GM21447 (cell line): Measurements from ENCODE around the gene OSR1.

ENCODE experiments used
- ATAC-seq: cut with Tn5 transposase; IDR thresholded peaks from one replicate; pipeline ENCODE4 v1.9.1; 2021; ENCODE audit not compliant: unreplicated experiment

The OSR1 gene

DNA sequence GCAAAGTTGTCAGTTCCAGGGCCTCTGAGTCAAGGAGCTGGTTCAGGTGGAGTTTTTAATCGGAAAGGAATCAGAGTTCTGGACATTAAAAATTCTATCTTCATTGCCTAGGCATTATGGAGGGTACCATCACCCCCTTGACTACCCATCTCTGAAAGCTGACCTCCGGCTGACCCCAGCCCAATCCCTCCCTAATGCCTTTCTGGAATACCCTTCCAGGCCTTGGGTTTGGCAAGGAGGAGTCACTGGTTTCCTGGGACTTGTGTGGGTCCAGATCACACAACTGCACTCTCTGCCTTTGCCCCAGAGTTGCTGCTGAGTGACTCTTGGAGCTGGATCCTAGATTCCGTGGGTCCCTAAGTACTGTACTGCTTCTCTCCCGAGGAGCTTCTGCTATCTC is 1.0 kb upstream of the OSR1 start:
- ATAC-seq = no peak

DNA sequence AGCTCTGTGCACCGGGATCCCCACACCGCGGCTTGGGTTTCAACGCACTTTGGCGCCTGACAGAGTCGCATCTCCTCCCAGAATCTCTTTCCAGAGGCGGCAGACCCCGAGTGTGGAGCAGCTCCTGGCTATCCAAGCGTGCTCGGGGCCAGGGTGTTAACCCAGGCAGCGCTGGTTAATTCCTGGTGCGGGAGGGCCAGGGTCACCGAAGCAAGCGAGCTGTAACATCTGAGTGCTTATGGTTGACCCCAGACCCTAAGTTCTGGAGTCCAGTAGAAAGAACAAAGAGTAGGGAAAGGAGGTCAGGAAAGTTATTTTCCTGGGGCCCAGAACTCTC is 566 bp upstream of the OSR1 start:
- no peak for ATAC-seq

DNA sequence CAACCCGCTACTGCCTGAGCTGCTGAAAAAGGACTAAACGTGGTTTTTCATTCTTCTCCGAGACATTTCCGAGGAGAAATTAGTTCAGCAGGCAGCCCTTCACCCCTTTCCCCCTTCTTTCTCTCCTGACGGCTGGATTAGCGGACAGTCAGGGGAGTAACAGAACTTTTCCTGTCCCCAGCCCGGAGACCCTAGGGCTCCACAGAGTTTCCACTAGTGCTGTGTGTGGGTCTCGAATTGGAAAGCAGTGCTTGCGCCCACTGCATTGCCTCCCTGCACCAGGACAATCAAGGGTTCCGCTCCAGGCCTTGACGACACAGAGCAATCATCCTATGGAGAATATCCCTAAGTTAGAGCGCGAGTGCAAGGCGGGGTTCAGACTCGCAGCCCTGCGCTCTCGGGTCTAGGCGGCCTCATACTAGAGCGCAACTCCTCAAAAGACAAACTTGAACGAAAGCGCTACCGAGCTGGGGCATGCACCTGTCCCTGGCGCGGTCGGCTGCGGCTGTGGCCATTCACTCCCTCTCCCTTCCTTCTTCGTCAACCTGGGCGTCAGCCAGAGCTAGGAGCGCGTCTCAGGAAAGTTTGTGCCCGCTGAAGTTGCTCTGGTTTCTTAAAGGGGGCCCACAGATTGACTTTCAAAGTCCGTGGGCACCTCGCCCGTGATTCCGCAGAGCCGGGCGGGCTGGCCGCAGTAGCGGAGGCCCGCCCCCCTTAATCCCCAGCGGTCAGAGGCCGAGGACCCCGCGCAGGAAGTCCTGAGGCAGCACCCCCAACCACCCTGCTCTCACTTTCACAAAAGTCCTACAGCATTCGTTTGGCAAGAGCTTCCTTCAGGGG is 801 bp downstream of the OSR1 start:
- ATAC-seq = no peak

DNA sequence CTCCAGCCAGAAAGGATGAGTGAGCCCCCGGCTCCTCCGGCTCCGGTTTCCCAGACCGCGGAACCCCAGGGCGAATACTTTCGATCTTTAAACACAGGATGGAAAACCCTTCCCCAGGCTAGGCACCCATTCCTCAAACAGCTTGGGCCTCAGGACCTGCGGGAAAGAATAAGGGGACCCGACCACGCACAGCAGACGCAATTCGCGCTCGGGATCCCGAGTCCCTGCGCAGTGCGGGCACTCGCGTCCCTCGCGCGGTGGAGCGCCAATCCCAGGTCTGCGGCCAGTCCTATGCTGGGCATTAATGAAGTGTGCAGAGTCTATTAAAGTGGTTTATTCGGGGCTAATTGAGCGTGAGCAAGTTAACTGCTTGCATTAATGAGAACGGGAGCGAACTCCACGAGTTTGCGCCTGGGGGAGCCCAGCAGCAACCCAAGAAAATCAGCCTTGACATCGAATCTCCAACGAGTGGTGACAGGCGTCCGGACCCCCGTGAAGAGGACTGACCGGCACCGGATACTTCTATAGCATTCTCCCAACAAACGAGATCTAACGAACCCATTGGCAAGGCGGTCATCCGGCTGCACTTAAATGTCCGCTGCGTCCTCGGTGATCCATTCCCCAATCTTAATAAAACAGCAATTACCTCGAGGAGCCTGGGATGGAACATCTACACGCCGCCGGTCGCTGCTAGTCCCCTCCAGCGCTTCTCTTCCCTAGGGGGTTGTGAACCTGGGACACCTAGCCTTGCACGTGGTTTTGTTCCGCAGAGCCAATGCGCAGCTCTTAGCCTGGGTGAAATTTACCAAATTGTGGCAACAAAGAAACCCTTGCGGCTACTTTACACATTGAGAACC is 1.6 kb downstream of the OSR1 start:
- ATAC-seq = no peak

DNA sequence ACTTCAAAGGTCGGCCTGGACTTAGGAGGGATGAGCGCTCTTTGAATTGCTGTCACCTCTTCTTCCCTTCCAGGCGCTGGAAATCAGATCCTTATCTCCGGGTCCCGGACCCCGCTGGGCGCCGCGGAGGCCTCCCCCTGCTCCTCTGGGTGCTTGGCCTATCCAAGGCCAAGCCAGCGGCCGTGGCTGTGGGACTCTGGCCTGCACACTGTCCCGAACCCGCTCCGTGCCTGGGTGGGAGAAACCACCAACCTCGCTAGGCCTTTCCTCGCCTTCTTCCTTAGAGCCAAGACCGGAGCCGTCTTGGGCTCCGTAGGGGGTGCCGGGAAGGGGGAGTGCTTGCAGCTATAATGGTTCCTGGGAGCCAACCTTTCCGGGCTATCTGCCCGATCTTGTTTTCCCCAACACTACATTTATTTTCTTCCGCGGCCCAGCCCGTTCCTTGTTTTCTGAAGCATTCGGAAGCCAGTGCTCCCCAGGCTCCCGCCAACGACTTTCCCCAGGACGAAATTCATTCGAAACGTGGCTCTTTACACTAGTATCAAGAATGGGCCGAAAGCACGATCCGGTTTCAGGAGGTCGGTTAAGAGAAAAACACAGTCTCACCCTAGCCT is 2.4 kb downstream of the OSR1 start:
- ATAC-seq = no peak

DNA sequence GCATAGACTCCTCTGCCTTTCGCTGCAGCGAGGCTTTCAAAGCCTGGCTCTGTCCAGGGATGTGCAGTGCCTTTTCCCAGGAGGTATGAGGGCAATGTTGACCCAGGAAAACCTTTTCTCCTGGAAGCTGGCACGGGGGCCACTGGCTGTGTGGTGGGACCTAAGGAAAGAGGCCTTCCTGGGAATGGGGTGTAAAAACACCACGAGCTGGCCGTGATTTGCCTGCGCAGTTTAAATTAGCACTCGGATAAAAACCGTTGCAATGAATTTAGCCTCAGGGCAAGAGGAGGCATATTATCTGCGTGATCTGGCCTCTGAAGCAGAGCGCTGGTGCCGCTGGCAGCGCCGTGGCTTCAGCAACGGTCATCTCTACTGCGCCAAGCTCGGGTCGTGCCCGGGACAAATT is 3.0 kb downstream of the OSR1 start:
- ATAC-seq = no peak

DNA sequence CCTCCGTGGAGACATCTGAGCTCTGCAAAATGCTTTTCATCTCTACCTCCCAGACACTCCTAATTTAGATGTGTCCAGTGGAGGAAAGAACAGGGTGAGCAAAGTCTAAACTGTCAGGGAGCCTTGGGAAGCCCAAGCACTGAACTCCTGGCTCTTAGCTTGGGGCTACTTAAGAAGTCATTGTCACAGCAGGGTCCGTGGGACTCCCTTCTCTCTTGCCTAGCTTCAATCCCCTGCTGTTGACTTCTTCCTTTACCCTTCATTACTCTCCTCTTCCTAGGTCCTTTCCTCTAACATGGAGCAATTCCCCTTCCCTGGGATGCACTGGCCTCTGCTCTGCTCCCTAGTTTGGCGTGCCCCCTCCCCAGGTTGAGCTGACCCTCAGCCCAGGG is 3.4 kb downstream of the OSR1 start:
- no peak for ATAC-seq

DNA sequence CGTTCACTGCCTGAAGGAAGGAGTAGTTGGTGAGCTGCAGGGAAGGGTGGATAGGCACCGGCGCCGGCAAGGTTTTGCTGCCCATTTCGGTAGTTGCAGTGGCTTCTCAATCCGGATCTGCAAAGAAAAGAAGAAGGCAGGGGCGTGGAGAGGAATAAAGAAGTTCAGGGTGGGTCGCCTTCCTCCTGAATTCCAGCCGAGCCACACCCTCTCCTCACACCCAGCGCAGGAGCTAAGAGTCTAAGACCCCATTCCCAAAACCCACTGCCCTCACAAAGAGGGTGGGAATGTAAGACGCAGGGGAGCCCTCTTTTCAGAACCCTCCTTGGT is 4.7 kb downstream of the OSR1 start:
- ATAC-seq = no peak

DNA sequence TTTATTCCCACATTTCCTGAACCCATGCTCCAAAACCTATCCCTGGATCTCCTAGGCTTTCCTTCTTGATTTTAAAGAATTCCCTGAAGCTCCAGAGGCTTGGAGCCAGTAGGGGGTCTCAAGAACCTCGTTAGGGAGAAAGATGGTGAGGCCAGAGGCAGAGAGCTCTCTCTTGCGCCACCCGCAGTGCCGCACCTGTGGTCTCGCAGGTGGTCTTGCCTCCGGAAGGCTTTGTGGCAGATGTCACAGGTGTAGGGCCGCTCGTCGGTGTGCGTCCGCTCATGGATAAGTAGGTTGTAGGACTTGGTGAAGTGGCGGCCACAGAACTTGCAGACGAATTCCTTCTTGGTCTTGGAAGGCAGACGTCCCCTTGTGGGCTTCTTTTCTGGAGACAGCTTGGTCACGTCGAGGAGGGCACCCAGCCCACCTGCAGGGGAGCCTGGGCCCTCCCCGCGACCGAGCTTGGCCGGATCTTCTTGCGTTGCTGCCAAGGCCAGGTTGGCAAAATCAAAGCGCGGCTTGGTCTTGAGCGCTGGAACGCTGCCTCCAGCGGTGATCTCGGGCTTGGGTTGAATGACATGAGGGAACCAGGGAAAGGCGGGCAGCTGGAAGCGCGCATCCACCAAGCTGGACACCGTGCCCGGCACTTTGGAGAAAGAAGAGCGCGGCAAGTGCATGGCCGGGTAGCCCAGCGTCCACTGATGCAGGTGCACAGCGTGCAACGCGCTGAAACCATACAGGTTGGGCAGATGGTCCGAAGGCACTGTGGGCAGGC is 5.3 kb downstream of the OSR1 start:
- no peak for ATAC-seq

DNA sequence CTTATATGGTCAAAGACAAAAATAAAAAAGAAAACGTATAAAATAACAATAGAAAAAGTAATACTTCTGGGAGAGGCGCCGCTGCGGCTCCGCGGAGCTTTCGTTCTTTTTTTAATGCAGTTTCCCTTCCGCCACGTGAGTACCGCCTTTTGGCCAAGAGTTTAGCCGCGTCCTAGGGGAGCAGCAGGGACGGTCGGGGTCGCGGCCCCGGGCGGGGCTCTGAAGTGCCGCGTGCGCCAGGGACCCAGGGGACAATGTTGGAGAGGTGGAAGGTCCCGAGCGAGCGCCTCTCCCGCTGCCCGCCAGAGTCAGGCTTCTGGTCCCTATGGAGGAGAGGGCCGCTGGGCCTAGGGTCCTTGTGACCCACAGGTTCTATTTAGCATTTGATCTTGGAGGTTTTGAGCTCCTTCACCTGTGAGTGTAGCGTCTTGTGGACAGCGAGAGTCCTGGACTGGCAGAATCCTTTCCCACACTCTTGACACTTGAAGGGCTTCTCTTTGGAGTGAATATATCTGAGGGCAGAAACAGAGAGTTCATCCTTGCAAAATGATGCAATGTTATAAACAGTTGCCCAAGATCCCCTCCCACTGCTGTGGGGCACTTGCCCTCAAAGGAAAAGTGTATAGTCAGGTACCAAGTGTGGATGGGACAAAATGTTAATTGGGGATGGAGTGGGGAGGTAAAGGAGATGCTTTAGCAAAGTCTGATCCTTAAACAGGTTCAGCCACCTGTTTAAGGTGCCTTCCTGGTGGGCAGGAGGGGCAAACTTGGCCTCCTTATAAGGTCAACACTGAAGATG is 6.3 kb downstream of the OSR1 start:
- ATAC-seq = no peak

DNA sequence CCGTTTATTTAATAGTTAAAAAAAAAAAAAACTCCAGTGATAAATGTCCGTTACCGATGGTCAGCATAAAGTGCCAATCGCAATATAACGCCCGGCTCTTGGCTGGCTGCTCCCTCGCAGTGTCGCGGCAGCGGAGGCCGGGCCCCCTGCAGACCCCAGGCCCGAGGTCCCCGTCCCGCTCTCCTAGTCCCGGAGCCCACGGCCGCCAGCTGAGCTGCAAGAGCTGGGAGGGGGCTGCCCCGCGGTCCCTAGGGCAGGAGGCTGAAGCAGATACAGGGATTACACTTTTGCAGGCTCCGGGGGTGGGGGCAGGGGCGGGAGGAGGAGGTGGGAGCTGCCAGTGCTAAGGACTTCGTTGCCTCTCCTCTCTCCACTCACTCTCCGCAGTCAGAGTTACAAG is 6.9 kb downstream of the OSR1 start:
- no peak for ATAC-seq

DNA sequence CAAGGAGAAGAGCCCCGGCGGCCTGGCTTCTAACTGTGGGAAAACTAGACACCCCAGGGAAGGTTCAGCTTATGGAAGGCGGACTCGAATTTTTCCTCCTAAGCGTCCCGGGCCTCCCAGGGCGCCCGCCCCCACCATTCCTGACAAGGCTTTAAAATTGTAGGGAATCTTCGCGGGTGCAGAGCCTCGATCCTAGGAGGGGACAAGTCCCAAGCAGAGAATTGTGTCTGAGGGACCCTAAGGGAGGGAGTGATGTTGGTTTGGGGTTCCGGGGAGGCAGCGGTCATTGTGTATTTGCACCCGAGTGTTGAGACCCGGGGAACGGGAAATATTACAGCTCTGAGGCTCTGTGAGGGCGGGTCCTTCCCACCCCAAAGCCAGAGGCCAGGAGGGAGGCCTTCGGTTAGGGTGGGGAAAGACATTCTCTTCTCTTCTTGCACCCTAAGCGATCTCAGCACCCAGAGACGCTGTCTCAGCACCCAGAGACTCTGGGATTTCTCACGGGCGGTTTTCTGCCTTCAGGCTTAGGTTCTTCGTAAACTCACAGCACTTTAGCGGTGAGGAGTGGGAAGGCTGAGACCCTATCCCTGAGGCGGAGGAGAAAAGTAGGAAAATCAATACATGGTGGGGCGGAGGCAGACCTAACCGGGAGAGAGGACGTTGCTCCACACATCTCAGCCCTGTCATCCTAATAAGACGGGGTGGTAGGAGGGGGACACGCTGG is 7.6 kb downstream of the OSR1 start:
- no peak for ATAC-seq

DNA sequence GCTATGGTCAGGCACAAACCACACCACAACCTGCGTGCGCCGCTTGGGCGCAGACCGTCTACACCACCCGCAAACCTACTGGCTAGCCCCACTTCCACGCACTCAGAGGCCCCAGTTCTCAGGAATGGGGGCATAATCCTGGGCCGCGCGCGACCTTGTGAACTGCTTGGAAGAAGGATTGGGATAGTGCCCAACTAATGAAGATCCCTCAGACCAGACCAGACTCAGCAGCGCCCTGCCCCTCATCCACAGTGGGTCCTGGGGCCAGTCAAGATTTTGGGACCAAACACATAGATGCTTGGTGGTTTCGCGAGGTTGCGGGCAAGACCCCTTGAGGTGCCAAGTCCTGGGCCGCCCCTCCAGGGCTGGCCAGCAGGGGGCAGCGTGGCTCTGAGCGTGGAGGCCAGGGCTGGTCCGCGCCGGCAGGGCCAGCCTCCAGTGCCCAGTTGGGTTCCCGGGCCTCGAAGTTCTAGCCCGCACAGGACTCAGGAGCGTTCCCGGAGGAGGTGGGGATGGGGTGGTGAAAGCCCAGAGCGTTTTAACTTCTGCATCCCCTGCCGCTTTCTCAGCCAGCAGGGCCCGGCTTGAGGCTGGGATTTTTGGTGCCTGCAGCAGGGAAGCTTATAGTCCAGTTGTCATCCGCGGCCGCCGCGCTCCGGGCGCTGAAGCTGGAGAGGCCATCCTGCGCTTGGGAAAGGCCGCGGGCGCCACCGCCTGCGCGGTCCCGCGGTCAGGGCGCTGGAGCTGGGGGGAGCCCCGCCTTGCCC is 8.3 kb downstream of the OSR1 start:
- no peak for ATAC-seq

DNA sequence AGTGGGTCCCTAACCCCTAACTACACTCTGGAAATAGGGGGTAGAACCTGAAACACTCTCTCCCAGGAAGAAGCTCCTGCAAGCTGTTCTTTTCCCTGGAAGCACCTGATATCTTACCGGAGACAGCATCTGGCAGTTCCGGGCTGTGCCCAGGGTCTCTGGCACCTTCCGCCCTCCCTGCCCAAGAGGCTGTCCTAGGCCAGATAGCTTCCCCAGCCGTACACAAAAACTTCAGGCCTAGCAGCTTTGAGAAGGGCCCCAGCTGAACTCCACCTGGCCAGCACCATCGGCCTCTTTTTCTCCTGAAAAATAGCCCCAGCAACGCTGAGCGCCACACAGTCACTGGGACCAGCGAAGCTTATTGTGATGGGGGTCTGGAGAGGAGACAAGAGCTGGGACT is 9.7 kb downstream of the OSR1 start:
- no peak for ATAC-seq

DNA sequence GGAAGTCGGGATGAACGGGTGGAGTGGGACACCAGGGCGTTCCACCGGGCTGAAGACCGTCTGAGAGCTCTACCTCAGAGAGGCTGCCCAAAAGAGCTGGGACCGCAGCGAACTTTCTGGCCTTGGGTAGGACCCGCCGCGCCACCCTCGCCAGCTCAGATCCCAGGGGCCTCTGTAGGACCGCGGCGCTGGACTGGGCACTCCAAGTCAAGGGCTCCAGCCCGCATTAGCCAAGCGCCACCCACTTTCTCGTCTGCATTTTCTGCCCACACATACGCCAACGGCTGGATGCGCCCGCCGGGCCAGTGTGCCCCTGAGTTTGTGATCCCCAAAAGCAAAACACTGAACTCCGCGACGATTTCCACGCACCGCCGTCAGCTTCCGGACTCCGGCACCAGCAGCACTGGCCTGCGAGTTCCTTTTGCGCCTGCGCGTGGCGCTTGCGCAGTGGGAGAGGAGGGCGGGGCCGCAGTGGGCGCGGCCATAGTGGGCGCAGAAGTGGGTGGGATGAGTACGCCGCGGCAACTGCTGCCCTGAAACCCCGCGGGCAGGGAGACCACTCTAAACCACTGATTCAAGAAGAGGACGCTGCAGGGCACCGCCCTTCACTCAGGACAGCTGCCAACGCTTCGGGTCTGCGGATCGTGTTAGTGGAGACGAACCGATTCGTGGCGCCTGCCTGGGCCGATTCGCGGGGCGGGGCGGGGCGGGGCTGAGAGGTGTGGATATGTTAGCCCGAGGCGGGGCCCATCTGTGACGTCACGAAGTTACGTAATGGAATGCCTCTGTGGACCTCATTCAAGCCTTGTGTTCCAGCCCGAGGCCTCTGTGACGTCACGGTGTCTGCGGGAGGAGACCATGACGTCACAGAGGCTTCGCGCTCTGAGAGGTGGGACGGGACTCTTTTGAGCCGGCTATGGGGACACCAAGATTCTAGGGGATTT is 10.5 kb downstream of the OSR1 start:
- peak; percentile 92 for ATAC-seq

DNA sequence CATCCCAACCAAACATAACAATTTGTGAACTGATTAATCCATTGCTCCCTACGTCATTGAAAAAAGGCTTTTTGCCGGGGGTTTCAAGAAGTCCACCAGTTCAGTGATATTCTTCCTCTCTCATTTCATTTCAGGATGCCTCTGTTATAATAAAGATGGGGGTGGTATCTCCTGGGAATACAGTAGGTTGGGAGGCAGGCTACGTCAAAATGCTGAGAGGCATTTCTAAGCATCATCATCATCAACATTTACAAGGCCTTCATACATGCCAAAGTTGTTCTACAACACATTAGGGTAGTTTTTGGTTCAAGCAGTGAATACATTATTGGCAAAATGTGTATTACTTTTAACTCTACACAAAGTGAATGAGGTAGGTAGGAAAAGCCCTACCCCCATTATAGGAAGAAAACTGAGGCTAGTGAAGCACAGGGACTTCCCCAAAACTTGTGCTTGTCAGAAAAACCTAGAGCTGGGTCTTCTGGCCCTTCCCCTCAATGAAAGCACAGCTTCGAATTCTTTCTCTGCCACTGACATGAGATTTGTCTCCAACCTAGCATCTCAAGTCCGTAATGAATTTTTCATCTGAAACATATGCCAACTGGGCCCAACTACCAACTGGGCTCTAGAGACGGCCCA is 11.3 kb downstream of the OSR1 start:
- peak; percentile 12 for ATAC-seq

DNA sequence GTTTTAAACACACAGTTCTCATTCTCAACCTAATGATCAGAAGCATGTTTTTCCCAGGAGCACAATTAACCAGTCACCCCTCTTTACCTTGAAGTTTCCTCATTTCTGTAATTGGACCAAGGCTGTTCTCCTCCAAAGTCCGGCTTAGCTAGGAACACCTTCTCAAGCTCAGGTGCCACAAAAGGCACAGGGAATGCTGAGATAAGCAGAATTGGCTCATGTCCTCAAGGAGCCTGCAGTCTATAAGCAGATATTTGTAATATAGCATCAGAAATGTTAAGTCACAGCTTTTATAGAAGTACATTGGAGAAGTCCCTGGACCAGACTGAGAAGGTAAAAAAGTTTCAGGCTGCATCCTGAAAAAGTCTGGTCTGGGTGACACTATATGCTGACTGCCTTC is 20.7 kb downstream of the OSR1 start:
- no peak for ATAC-seq

DNA sequence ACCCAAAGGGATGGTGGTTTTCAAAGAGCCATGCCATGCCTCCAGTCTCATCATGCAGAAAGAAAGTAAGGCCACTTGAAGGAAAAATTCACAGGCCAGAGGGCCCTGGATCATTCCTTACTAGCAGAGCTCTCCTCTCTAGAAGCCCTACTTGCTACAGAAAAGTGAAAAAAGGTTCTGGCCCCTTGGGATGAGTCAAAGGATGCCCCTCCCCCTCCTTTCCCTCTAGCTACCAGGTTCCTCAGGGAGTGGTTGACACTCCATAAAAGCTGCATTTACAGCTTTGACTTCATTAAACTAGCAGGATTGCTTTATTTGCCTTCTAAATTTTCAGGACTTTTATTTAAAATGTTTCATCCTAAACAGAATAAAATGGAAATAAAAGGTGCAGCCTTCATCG is 21.2 kb downstream of the OSR1 start:
- no peak for ATAC-seq
